HG03097 (cell line): ENCODE results near the gene OGFOD2.
"Not testable (repeated sequence)": the region's sequence is repeated elsewhere in the genome, so short reads cannot be mapped to it uniquely, and the experiment has no call there.

Experiments used
- ATAC-seq: cut with Tn5 transposase; IDR thresholded peaks from one replicate; pipeline ENCODE4 v1.9.1; 2021; ENCODE audit not compliant: unreplicated experiment, low FRiP score

The OGFOD2 gene

DNA sequence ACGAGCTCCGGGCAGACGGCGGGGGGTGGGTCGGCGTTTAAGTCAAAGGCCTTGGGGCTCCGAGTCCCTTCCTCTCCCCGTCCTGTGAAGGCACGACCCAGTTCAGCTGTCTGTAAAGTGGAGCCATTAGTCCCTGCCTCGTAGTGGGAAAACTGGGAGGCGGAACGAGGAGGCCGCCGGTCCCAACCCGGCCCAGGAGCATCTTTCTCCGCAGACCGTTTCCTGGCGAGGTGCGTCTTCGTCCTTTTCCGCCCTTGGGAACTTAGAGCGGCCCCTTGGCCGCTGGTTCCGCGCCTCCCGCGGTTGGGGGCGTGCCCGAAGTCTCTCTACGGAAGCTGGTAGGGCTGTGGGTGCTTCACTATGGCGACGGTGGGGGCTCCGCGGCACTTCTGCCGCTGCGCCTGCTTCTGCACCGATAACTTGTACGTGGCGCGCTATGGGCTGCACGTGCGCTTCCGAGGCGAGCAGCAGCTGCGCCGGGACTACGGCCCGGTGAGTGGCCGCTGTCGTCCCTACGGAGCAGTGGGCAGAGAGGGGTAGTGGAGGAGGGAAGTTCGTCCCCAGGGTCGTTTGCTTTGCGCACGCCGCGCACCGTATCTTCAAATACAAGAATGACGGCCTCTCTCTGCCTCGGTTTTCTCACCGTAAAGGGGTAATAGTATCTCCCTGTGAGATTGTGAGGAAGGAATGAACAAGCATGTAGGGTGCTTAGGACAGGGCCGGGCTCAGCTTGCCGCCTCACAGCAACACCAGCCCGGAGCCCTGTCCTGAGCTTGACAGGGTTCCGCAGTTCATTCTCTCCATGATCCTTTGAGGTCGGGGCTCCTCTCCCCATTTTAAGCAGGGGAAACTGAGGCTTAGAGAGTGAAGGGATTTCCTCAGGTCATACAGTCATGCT is at the start of gene OGFOD2:
OGFOD2 (plus strand) TSS at position 353 of the 898 bp plus-strand sequence; CDS start at position 361, 8 bp downstream.
- ATAC-seq, result peak; percentile 65

- no peak for ATAC-seq
Observed at GRCh38 chr12:122927756-122928403, 47.2 kb upstream of the OGFOD2 start.

GRCh38 chr12:122928404-122929147 is 46.5 kb upstream of the OGFOD2 start:
- ATAC-seq, result no peak

- no peak for ATAC-seq
Observed at GRCh38 chr12:122929148-122929538, 45.9 kb upstream of the OGFOD2 start.

GRCh38 chr12:122929812-122930211 is 45.2 kb upstream of the OGFOD2 start:
- no peak for ATAC-seq

GRCh38 chr12:122932207-122932606 is 42.8 kb upstream of the OGFOD2 start:
- no peak for ATAC-seq

DNA sequence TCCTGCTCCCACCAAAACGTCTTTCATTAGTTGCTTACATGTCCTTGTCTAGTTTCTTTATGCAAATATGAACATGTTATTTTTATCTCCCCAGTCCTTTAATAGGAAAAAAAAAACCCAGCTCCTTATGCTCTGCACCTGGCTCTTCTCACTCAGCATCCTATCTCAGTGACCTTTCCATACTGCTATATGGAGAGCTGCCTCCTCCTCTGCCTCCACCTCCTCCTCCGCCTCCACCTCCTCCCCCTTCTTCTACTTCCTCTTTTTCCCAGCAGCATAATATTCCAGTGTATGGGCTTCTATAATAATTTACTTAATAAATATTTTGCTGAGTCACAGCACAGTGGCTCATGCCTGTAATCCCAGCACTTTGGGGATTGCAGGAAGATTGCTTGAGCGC is 40.3 kb upstream of the OGFOD2 start:
- ATAC-seq, result no peak

GRCh38 chr12:122935318-122935717 is 39.7 kb upstream of the OGFOD2 start:
- no peak for ATAC-seq

GRCh38 chr12:122937622-122938091 is 37.4 kb upstream of the OGFOD2 start:
- ATAC-seq, result no peak

- no peak for ATAC-seq
Observed at GRCh38 chr12:122939125-122939524, 35.9 kb upstream of the OGFOD2 start.

- not testable (repeated sequence) for ATAC-seq
Observed at GRCh38 chr12:122941351-122941750, 33.7 kb upstream of the OGFOD2 start.

DNA sequence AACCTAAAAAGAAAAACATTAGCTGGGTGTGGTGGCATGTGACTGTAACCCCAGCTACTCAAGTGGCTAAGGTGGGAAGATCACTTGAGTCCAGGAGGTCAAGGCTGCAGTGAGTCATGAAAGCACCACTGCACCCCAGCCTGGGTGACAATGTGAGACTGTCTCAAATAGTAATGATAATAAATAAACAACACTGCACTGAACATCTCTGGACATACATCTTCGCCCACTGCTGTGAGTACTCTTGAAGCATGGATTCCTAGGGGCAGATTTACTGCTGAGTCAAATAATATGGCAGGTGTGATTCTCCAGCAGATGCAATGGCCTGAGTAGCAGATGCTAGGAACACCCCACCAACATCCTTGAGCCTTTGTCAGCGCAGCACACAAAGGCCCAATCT is 32.4 kb upstream of the OGFOD2 start:
- no peak for ATAC-seq

DNA sequence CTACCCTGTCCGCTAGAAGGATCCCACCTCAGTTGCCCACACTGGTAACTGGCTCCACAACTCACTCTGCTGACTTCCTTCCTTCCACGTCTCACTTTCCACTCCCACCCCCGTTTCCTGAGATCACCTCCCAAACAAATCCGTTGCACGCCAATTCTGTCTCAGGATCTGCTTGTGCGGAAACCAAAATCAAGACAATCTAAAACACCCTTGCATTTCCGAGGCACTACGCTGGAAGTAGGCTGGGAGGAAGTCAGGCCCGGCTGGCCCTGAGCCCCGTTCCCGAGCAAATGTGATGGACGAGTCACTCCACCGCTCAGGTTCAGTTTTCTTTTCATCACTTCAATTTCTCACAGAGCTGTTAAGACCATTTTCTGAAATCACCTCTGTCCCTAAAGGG is 31.8 kb upstream of the OGFOD2 start:
- no peak for ATAC-seq

DNA sequence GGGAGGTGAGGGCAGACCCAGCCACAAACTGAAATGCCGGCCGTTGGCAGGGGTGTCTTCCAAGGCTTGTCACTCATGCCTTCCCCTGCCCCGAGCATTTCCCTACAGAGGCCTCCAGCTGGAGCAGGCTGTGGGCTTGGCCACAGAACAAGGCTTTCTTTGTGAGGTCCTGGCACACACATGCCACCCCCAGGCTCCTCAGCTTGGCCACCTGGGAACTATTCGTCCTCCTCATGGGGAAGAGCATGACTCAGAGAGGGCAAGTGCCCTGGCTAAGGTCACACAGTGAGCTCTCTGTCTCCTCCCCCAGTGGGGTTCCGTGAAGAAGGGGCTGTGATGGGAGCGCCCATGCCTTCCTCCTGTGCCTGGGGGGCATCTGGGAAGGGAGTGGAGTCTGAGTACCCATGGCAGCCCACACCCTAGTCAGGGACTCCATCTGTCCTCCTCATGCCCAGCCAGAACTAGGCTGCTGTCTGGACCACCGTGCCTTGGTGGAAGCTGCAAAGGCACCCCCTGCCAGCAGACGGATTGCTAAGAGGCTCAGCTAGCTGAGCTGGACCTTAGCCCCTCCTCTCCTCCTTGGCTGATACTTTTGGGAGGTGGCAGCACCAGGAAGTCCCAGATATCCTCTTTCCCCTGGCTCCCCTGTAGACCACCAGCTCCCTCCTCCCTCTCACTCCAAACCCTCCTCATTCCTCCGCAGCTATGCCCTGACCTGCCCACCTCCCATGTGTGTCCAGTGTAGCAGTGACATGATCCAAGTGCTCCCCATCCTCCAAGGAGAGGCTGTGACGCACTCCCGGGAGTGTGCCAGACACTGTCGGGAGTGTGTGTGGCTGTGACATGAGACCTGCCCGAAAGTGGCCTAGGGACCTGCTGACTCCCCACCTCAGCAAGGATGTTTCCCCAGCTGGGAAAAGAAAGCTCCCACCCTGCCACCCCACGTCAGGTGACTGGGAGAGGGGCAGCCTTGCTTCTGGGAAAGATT is 30.1 kb upstream of the OGFOD2 start:
- no peak for ATAC-seq

- ATAC-seq, result peak; percentile 42
Observed at GRCh38 chr12:122946690-122947341, 28.2 kb upstream of the OGFOD2 start.

GRCh38 chr12:122947352-122947792 is 27.7 kb upstream of the OGFOD2 start:
- ATAC-seq, result no peak

- ATAC-seq, result no peak
Observed at GRCh38 chr12:122948605-122949004, 26.4 kb upstream of the OGFOD2 start.

GRCh38 chr12:122949405-122949804 is 25.6 kb upstream of the OGFOD2 start:
- ATAC-seq, result no peak
